LHCN-M2 (cell line): Measurements from ENCODE around the gene ZFX. TPM values are rescaled to one million over a fixed set of nuclear protein-coding genes. Genes with fewer than 3 reads are reported as not detected.
"Not testable (repeated sequence)": the region's sequence is repeated elsewhere in the genome, so short reads cannot be mapped to it uniquely, and the experiment has no call there.

Experiments
- DNase-seq: peaks from one replicate; pipeline ENCODE4 v3.0.0-alpha.2; 2012; ENCODE audit warnings: low read depth
- polyA plus RNA-seq: library from polyadenylated mRNA; unstranded; fragments of >200 nt; gene quantifications from one replicate; pipeline ENCODE4 v1.2.1, GENCODE V29; 2012; ENCODE audit warnings: missing spikeins
- total RNA-seq: library from RNA; depleted of rRNA; stranded (reverse); fragments of >200 nt; gene quantifications from 2 replicates; pipeline ENCODE4 v1.2.3, GENCODE V29; 2014; rRNA removed

The ZFX gene
- total RNA-seq = 22.7 and 23.6 TPM in 2 replicates
- polyA plus RNA-seq = 5.5 TPM

DNA sequence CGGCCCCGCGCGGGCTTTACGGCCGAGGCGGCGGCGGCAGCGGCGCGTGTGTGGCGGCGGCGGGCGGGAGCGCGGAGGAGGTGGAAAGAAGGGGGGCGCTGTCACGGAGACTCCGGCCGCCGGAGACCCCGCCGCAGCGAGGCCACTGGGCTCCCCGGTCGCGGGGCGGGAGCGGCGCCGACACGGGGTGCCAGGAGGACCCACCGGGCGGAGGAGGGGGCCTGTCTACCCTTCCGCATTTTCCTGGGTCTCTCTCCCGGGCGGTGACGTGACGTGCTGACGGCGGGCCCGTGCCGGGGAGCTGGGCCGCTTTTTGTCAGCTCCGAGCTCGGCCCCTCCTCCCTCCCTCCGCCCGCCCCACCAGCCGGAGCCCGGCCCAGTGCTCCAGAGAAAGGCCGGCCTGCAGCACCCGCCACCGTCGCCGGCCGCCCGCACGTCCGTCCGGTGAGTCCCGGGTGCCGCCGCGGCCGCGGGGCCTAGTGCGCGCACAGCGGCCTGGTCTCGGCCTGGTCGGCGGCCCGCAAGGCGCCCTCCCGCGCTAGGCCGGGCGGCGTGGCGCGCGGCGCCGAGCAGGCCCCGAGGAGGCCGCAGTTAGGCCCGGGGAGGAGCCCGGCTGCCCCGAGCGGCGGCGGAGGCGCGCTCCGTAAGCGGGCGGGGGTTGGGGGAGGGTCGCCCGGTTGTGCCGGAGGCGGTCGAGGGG lies at the start of gene ZFX:
Gene ZFX (plus strand): TSS at position 379 of the 700 bp plus-strand sequence. CDS start 23,014 bp downstream, outside the sequence.
- DNase-seq = peak; percentile 39

DNA sequence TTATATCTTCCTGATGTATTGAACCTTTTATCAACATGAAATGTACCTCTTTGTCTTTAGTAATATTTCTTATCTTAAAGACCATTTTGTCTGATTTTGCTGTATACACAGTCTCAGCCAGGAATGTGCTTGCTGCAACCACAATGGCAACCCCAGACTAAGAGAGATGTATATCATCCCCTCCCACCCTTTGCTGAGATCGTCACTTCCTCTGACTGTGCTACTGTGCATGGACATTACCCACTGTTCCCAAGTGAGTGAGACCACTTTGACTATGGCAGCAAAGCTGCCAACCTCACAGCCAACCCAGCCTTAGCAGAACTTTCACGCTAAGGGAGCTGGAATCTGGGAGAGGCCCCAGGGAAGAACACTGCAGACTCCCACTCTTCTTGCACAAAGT lies 48.8 kb upstream of the ZFX start:
- DNase-seq = no peak

DNA sequence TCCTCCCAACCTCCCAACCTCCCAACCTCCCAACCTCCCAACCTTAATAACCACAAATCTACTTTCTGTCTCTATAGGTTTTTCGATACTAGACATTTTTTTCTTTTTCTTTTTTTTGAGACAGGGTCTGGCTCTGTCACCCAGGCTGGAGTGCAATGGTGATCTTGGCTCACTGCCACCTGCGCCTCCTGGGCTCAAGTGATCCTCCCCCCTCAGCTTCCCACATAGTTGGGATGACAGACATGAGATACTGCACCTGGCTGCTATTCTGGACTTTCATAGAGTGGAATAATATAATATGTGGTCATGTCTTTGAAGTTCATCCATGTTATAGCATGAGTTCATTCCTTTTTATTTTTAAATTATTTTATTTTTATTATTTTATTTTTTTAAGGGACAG lies 39.5 kb upstream of the ZFX start:
- no peak for DNase-seq

DNA sequence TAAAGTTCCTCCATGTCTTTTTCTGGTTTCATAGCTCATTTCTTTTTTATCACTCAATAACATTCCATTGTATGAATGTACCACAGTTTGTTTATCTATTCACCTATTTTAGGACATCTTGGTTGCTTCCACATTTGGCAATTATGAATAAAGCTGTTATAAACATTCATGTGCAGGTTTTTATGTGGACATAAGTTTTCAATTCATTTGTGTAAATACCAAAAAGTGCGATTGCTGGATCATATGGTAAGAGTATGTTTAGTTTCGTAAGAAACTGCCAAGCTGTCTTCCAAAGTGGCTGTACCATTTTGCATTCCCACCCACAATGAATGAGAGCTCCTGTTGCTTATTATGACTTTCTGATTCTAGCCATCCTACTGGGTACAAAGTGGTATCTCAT lies 36.3 kb upstream of the ZFX start:
- DNase-seq = no peak

DNA sequence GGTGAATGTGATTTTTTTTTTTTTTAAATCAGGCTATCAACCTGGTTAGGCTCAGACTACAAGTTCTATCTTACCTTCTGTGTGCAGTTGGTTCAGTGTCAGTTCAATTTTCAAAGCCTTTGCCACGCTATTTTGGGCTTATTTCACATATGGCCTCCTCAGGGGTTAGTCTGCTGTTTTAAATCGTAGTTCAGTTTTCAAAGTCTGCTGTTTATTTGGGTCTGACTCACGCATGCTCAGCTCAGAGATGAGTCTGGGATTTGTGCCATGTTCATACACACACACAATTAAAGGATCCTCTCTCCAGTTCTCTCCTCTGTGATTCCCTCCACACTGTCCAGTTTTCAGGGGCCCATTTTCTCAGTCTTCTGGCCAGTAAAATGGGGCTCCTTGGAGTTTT lies 32.3 kb upstream of the ZFX start:
- DNase-seq = peak; percentile 55

DNA sequence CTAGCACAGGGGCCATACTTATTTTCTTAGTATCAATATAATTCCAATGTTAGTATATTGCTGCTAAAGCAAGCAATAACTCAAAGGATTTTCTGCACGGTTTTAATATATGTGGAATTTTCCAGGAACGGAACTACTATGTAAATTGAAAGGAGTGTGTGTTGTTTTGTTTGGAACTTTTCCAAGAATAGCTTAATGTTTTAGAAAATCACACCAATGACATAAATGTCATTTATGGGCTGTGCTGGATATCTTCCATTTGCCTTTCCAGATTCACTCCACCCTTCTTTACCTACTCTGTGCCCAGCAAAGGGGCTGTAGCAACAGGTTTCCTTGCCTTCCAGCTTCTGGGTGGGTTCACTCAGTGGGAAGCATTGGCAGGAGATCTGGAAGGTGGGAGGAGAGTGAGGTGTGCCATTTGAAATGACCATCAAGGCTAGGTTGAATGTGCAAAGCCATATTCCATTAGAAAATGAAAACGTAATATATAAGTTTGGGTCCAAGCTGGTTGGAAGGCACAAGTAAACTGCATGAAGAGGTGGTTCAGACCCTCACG lies 25.2 kb upstream of the ZFX start:
- no peak for DNase-seq

DNA sequence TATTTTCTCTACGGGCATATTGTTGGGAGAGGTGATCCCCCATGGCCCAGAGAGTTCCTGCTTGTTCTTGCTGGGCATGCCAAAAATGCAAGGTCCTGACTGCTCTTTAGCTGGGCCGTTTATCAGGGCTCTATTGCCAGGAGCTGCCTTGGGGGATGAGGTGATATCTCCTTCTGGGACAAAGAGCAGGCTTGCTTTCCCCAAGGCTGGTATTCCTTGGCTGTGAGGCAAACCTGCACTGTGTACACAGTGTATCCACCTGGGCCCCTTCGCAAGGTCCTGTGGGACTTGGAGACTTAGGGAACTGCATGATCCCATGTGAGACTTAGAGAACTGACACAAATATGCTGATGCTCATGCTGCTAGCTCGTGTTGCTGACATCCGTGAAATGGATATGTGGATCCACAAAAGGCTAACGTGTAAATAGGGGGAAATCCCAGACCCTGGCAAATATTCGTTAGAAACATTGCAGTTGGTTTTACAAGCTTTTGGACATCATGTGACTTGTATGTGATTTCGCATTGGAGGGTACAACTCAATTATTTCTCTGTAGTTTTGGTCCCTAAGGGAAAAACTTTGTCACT lies 24.4 kb upstream of the ZFX start:
- no peak for DNase-seq

DNA sequence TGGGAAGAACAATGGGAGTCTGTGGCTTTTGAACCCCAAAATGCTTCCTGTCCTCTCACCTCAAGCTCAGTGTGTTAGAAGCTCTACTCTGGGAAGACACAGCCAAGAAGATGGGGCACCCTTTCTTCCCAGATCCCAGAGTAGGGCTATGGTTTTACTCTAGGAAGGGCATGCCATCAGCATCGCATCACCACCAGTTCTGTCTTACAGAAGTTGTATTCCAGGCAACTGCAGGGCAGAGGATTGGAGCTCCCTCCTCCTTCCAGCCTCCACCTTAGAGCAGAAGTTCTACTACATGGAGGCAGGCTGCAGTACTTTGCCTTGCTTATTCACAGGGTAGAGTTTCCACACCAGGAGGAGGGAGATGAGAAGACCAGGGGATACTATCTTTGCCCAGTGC lies 18.1 kb upstream of the ZFX start:
- DNase-seq = no peak

DNA sequence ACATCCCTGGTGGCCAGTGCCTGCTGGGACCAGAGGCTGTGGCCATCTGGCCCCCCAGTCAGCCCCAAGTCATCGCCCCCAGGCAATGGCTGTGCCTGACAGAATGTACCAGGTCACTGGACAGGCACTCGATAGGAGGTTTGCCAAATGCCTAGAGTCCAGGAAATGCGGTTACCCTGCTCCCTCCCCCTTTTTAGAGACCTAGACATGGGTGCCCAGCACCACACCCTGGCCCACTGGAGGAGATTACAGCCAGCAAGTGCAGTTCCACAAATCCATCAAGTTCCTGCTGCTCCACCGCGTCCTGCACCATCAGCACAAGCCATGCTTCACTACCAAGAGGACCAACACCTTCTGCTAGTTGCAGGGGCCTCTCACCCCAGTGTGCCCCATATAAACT lies 16.2 kb upstream of the ZFX start:
- DNase-seq = no peak

DNA sequence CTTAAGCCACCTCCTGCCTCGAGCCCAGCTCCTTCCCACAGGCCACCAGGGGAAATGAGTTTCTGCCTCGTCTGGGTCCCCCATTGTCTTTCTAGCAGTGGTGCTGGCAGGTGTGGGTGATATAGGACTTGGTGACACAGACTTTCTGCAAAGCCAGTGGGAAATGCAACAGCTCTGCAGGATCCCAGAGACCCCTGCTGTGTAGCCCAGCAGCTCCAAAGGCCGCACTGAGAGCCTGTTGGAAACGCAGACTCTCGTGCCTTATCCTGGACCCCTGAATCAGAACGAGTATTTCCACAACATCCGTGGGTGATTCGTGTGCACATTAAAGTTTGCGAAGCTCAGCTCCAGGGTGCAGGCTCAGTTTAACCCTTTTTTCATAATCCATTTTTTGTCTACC lies 13.8 kb upstream of the ZFX start:
- DNase-seq = not testable (repeated sequence)

DNA sequence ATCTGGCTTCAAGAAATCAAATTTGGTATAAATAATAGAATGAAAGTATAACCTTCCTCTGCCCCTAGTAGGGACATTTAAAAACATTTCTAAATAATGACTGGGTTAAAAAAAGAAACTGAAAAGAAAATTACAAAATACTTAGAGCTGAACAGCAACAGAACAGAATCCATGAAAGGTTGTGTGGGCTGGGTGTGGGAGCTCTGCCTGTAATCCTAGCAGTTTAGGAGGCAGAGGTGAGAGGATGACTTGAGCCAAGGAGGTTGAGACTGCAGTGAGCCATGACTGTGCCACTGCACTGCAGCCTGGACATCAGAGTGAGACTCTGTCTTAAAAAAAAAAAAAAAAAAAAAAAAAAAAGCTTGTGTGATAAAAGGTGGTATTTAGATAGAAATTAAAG lies 12.3 kb upstream of the ZFX start:
- no peak for DNase-seq

DNA sequence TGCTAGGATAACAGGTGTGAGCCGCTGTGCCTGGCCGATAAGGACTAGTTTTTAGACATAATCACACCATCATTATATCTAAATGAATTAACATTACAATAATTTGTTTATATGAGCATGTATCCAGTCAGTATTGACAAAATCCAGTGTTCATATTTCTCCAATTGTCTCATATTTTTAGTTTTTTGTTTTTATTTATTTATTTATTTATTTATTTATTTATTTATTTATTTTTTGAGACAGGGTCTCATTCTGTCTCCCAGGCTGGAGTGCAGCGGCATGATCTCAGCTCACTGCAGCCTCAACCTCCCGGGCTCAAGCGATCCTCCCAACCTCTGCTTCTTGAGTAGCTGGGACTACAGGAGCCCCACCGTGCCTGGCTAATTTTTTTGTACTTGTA lies 5.5 kb upstream of the ZFX start:
- DNase-seq = not testable (repeated sequence)

DNA sequence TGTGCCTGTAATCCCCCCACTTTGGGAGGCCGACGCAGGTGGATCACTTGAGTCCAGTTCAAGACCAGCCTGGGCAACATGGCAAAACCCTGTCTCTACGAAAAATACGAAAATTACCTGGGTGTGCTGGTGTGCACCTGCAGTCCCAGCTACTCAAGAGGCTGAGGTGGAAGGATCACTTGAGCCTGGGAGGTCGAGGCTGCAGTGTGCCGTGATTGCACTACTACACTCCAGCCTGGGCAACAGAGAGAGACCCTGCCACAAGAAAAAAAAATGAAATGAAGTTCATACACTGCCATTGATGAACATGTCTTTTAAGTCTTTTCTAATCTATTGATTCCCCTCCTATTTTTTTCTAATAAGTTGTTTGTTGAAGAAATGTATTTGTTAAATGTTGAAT lies 5.0 kb upstream of the ZFX start:
- no peak for DNase-seq

DNA sequence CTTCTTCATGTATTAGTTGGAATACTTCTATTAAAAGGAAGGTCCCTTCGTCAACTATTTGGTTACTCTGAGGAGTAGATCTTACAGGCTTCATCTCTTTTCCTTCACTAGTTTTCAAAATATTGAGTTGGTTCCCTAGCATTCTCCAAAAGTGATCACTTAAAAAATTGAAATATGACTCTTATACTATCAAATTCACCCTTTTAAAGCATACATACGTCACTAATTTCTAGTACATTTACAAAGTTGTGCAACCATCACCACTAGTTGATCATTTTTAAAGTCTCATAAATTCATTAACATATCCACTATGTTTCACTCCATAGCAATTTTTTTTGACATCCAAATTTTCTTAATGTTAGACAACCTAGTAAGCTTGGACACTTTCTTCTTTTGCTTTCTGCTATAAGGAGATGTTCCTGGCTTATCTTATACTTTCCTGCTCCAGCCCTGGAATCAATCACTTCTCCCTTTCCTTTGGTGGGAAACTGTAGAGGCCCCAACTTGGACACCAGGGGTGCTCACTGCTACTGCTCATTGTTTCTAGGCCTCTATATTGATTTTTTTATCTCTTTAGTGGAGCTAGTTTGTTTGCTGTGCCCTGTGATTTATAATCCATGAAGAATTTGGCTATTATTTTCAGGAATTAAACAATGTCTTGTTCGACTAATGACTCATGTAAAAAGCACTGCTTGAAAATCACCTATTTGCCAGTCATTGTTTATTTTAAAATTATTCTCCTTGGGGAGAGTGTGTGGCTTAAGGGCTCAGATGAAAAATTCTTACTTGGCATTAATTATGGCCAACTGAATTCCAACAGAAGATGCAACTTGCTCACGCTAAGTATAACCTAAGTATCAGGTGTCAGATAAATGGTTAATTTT lies 4.0 kb upstream of the ZFX start:
- DNase-seq = peak; percentile 53

DNA sequence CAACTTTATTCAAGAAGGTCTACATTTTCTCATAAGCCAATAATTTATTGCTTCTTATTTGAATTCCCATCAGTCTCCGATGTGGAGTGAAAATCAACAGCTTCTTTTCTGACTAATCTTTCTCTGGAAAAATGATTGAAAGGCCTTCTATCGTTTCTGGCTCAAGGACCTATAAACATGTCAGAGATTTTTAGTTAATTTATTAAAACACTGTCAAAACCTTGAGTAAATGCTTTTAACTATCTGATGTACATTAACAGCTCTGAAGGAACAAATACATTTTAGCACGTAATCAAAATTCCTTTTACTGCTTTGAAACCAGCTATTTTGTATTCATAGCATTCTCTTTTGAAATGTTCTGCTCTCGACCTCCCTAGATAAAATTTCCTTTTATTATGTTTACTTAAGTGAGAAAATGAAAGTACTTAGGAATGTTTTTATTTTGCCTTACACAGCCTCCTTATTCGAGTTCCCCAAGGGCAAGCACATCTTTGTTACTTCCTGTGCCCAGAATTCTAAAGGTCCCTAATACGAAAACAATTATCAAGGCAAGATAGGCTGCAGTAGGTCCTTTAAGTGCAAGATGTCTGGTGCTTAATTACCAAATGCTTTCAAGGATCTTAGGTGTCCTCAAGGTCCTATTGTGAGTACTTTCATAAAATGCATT lies 3.1 kb upstream of the ZFX start:
- peak; percentile 35 for DNase-seq

DNA sequence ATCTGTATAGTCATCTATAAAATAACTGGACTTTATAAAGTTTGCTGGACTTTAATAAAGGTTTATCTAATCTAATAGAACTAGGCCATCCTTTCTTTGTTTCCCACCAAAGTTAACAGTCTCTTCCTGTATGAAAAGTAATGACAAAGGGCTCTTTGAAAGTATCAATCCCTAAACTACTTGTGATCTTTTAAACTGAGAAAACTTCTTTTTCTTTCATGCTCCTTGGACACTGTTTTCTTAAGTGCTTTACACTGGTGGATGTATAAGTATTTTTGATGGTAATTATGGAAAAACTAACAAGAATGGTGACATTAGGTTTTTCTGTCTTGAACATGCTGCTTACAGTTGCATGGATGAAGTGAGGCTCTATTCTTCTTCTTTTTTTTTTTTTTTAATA lies 2.4 kb upstream of the ZFX start:
- no peak for DNase-seq

DNA sequence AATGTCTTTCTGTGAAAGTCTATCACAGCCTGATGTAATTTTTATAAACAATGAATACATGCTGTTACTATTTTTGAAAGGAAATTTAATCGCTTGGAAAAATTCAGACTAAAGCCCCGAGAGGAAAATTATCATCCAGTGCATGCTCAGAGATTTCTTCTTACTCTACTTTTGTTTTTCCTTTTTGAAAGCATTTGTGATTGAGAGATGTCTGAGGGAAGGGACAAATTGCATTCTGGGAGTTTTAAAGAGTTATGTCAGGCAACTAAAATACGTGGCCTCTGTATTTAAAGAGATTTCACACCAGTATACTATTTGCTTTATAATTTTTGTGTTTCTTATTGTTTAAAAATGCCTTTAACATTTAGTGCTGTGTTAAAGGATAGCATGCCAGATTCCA lies 1.4 kb upstream of the ZFX start:
- DNase-seq = peak; percentile 32

DNA sequence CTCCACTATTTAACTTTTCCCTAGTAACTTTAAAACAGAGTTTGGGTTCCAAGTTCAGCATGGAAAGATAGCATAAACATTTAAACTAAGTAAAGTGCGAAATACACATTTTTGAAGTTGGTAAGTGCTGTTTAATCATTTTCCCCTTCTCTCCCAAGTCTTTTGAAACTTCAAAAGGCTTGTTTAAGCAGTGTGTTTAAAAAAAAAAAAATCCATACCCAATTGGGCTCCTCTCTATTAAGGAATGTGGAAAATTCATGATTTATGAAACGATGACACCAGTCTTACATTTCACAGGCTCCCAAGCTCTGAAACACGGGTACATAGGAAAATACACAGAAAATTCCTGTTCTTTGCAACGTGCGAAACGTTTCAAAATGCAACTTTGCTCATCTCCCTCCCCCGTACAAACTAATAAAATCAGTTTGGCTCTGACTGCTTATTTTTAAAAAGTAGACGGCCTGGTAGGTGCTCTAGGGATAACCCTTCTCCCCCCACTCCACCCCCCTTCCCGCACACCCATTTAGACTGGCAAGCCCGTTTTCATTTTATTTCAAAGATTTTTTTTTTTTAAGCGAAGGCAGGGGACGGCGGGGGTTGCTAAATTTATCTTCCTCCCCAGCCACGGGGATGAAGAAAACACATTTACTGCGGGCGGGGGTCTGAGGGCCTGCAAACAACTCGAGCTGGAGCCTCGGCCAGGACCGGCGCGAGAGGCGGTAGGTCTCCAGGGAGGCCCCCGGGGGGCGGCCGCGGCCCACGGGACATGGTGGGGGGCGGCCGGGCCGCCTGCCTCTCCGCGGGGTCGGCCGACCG lies 786 bp upstream of the ZFX start:
- peak; percentile 41 for DNase-seq

DNA sequence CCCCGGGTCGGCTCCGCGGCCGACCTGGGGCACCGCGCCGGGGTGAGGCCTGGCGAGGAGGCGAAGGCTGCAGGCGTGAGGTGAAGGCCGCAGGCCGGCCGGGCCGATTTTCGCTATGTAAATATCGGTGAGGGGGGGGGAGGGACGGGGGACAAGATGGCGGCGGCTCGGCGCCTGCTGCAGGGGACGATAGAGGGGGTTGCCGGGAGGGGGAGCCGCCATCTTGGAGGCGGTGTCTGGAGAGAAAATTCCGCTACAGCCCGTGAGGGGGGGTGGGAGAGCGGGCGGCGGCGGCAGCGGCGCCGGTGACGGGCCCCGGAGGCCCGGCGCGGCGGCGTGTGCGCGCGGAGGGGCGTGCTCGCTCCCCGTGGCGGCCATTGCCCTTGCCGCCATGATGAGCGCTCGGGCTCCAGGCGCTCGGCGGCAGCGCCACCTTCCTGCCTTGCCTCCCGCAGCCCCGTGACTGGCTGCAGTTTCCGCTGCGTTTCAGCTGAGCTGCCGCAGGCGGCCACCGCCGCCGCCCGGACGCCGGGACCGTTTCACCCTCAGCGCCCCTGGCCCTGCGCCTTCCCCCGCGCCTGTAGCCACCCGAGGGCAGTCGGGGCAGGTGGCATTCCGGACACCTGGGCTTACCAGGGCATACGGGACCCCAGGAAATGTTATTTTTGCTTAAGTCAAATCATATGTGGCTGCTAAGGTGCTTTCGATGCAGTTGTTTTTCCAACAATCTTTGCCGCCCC lies 692 bp downstream of the ZFX start:
- DNase-seq = peak; percentile 80

DNA sequence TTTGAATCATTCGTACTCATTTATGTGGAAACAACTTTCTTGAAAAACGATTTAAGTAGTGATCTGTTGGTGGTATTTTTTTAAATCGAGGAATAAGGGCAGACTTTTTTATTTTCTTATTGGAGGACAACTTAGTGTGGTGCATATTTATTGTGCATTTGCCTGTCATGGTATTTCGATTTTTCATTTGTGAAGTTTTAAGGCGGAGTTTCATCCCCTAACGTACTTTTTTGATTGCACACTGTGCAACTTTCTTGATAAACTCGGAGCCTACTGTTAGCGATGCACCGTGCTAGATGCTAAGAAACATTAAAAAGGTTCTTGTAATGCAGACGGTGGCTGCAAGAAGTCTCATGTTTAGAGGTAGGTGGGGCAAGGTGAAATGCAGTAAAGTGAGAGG lies 1.4 kb downstream of the ZFX start:
- DNase-seq = no peak
